ENCODE measurements around the gene CD274.

Gene CD274

DNA sequence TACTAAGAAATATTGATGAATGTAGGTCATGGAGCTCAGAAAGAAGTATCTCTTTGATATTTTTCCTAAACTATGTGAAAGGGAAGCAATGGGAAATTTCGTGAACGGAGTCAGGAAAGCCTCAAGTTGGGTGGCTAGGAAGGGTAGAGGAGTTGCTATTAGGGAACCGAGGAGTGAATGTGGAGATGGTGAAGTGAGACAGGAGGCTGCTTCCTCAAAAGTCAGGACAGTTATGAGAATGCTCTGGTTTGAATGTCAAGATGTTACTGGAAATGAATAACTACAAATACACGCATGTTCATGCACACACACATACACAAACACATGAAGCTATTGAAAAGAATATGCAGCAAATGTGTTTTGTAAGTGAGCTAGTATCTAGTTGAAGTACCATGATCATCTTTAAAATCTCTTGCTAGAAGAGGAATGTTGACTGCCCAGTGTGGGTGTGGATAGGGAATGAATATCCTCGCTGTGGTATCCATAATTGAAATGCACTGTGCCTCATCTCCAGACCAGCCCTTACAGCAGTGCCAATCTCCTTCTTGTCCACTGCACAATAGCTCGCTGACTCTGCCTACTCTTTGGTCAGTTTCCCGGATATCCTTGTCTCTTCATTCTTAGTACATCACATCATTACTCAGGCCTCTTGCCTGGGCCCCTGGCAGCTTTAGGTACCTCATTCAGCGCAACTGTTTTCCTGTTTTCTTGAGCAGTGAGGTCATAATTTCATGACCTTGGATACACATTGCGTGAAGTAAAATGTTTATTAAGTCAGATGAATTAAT lies 38.1 kb downstream of the CD274 start:
- H2AFZ ChIP-seq (ENCODE audit: low read length) = no peak overlapping the region
- no peak overlapping the region for H3K4me3 ChIP-seq (ENCODE audit: low read depth, low read length, poor library complexity, severe bottlenecking)
- no peaks in the 10 kb centered on the region for H3K9me3 ChIP-seq (ENCODE audit: low read length)
- no peaks in the 10 kb centered on the region for H4K20me1 ChIP-seq (ENCODE audit: insufficient read depth, low read length)
- H3K27me3 ChIP-seq (ENCODE audit: insufficient read depth, low read length) = no peaks in the 10 kb centered on the region
- H3K36me3 ChIP-seq (ENCODE audit: insufficient read depth, low read length) = no peaks in the 10 kb centered on the region
- no peaks in the 10 kb centered on the region for H3K4me1 ChIP-seq (ENCODE audit: insufficient read depth, low read length, severe bottlenecking)
- TF ChIP-seq EZH2 (IDR thresholded peaks at IDR 0.05; ENCODE audit: borderline replicate concordance, low read length) = no peak
- TF ChIP-seq, protein P1, sequence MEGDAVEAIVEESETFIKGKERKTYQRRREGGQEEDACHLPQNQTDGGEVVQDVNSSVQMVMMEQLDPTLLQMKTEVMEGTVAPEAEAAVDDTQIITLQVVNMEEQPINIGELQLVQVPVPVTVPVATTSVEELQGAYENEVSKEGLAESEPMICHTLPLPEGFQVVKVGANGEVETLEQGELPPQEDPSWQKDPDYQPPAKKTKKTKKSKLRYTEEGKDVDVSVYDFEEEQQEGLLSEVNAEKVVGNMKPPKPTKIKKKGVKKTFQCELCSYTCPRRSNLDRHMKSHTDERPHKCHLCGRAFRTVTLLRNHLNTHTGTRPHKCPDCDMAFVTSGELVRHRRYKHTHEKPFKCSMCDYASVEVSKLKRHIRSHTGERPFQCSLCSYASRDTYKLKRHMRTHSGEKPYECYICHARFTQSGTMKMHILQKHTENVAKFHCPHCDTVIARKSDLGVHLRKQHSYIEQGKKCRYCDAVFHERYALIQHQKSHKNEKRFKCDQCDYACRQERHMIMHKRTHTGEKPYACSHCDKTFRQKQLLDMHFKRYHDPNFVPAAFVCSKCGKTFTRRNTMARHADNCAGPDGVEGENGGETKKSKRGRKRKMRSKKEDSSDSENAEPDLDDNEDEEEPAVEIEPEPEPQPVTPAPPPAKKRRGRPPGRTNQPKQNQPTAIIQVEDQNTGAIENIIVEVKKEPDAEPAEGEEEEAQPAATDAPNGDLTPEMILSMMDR (IDR thresholded peaks at IDR 0.05; ENCODE audit: low read length) = no peak
- H3K27ac ChIP-seq (ENCODE audit: low read depth, low read length, poor library complexity, severe bottlenecking) = no peak overlapping the region
- H3K4me2 ChIP-seq (ENCODE audit: low read length) = no peak overlapping the region
- no peak overlapping the region for H3K9ac ChIP-seq (ENCODE audit: low read length)
- no peaks in the 10 kb centered on the region for H3K9me2 ChIP-seq (ENCODE audit: low read depth, low read length)
- no peaks in the 10 kb centered on the region for H3F3A ChIP-seq (ENCODE audit: insufficient read depth, low read length)
- no peaks in the 10 kb centered on the region for H3K79me2 ChIP-seq (ENCODE audit: insufficient read depth, low read length)

DNA sequence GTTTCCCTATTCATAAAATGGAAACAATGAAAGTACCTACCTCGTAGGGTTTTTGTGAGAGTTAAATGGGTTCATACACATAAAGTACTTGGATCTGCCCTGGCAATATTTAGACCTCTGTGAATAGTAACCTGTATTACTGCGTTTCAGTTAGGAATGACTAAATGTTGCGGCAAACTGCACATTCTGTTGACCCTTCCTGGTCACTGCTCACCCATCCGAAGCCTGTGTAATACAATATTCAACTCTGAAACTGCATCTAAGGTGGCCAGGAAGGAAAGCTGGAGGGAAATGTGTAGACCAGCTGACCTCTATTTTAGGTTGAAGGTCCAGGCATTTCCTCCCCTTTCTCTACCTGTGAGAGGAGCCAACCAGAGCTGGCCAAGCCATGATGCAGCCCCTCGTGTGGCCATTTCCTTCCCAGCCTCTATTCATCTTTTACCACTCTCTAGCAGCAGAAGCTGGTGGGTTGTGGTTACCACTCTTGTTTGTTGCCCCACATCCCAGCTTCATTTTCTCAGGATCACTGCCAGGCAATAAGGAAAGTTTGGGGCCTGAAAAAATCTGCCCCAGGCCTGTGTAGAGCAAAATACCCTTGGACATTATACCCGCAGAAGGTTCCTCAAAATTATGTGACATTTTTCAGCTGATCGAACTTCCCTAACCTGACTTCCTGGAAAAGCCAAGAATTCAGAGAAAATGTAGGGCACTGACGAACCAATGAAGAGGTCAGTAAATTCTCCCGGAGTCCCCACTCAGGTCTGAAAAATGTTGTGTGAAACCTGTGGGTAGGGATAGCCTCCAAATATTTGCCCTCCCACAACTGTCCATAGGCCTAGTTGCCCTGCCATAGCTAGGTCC lies 39.5 kb downstream of the CD274 start:
- Histone ChIP-seq H3K4me2 (ENCODE audit: low read length) (no peak overlapping the region), H3K9me3 (ENCODE audit: low read length) (no peaks in the 10 kb centered on the region), H3K27ac (ENCODE audit: low read depth, low read length, poor library complexity, severe bottlenecking) (no peak overlapping the region), H3K27me3 (ENCODE audit: insufficient read depth, low read length) (no peaks in the 10 kb centered on the region), H3F3A (ENCODE audit: insufficient read depth, low read length) (no peaks in the 10 kb centered on the region), H2AFZ (ENCODE audit: low read length) (no peak overlapping the region), H3K36me3 (ENCODE audit: insufficient read depth, low read length) (no peaks in the 10 kb centered on the region), H3K4me1 (ENCODE audit: insufficient read depth, low read length, severe bottlenecking) (no peaks in the 10 kb centered on the region), H3K79me2 (ENCODE audit: insufficient read depth, low read length) (no peaks in the 10 kb centered on the region), H3K9me2 (ENCODE audit: low read depth, low read length) (no peaks in the 10 kb centered on the region), H3K9ac (ENCODE audit: low read length) (no peak overlapping the region), H4K20me1 (ENCODE audit: insufficient read depth, low read length) (no peaks in the 10 kb centered on the region), H3K4me3 (ENCODE audit: low read depth, low read length, poor library complexity, severe bottlenecking) (no peak overlapping the region)
- TF ChIP-seq, protein P1 (IDR thresholded peaks at IDR 0.05; ENCODE audit: low read length) = no peak
- TF ChIP-seq EZH2 (IDR thresholded peaks at IDR 0.05; ENCODE audit: borderline replicate concordance, low read length) = no peak

DNA sequence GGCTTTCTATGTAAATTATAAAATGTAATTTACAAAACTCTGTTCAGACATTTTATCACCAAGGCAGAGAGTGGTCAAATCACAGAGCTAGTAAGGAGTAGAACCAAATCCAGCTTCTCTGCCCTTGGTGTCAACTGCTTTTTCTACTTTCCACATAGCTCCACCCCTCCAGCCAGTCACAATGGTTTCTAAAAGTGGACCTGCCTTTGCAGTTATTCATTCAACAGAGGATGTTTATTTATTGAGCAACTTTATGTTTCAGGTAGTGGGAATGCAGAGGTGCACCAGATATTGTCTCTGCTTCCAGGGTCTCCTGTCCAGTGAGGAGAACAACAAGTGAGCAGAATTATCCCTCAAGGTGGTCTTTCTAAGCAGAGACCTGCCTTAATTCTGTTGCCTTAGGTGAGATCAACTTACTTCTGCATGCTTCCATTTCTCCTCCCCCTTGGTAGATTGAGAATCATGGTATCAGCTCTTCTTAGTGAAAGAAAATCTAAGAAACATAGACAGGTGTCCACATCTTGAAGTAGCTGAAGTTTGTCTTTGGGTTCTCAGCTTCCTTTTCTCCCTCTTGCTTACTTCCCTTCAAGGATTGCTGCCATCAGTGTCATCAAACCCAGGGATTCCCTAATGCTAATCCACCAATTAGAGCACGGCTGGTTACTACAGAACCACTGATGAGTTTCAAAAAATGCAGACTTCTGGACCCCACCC lies 42.8 kb downstream of the CD274 start:
- no peaks in the 10 kb centered on the region for H3F3A ChIP-seq (ENCODE audit: insufficient read depth, low read length)
- no peaks in the 10 kb centered on the region for H3K36me3 ChIP-seq (ENCODE audit: insufficient read depth, low read length)
- H3K4me3 ChIP-seq (ENCODE audit: low read depth, low read length, poor library complexity, severe bottlenecking) = no peak overlapping the region
- H4K20me1 ChIP-seq (ENCODE audit: insufficient read depth, low read length) = no peaks in the 10 kb centered on the region
- no peaks in the 10 kb centered on the region for H3K4me1 ChIP-seq (ENCODE audit: insufficient read depth, low read length, severe bottlenecking)
- no peak overlapping the region for H3K27ac ChIP-seq (ENCODE audit: low read depth, low read length, poor library complexity, severe bottlenecking)
- TF ChIP-seq, protein P1 (IDR thresholded peaks at IDR 0.05; ENCODE audit: low read length) = no peak
- TF ChIP-seq EZH2 (IDR thresholded peaks at IDR 0.05; ENCODE audit: borderline replicate concordance, low read length) = no peak
- H3K79me2 ChIP-seq (ENCODE audit: insufficient read depth, low read length) = no peaks in the 10 kb centered on the region
- no peaks in the 10 kb centered on the region for H3K27me3 ChIP-seq (ENCODE audit: insufficient read depth, low read length)
- H3K4me2 ChIP-seq (ENCODE audit: low read length) = no peak overlapping the region
- no peak overlapping the region for H3K9ac ChIP-seq (ENCODE audit: low read length)
- no peaks in the 10 kb centered on the region for H3K9me3 ChIP-seq (ENCODE audit: low read length)
- H2AFZ ChIP-seq (ENCODE audit: low read length) = no peak overlapping the region
- H3K9me2 ChIP-seq (ENCODE audit: low read depth, low read length) = no peaks in the 10 kb centered on the region

All from OCI-LY1 (cell line).